ENCODE results near the gene CNTFR.
A peak's percentile ranks its signal among the peaks of the same experiment; 100 is the strongest.

Gene CNTFR

DNA sequence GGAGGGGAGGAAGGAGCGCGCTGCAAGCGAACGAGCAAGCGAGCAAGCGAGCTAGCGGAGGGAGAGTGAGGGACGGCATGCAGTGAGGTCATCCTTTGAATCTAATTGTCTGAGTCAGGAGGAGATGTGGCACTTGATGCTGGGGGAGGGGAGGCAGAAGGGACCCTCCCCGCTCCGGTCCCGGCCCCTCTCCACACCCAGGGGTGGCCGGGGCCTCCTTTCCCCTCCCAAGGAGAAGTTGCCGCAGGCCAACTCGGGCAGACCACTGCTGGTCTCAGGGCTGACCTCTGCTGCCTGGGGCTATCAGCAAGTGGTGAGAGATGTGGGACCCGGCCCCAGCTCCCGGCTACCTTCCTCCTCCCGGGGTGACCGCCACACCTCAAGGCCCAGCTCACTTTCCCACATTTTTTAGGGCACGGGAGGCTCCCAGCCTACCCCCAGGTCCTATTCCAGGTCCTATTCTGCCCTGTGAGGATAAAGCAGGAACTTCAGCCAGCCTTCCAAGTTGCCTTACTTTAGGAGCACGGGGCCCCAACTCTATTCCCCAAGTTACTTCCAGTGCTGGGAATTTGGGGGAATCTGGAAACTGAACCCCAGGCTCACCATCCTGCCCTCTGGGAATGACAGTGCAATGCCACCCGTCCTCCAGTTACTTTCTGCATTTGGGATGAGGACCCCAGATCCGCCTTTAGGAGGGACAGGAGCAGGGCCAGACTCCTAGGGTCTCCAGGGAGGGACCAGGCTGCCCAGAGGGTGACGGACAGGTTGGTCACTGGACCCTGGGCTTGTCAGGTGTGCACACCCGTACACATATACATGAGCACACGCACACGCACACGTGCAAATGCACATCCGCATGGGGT, 11.1 kb downstream of the CNTFR start:
- H3K4me3 ChIP-seq (replicated peaks; ENCODE audit: insufficient read depth, low read length), result no peak overlapping the region
- DNase-seq (ENCODE audit: low read depth in 1 of 2, low spot score in 1 of 2), result no peak
- H3K27ac ChIP-seq (replicated peaks), result no peak overlapping the region
- peaks cover 51% of the 10 kb centered on the region for H3K27me3 ChIP-seq (ENCODE audit: insufficient read depth, poor library complexity, severe bottlenecking)
- TF ChIP-seq, protein P1, sequence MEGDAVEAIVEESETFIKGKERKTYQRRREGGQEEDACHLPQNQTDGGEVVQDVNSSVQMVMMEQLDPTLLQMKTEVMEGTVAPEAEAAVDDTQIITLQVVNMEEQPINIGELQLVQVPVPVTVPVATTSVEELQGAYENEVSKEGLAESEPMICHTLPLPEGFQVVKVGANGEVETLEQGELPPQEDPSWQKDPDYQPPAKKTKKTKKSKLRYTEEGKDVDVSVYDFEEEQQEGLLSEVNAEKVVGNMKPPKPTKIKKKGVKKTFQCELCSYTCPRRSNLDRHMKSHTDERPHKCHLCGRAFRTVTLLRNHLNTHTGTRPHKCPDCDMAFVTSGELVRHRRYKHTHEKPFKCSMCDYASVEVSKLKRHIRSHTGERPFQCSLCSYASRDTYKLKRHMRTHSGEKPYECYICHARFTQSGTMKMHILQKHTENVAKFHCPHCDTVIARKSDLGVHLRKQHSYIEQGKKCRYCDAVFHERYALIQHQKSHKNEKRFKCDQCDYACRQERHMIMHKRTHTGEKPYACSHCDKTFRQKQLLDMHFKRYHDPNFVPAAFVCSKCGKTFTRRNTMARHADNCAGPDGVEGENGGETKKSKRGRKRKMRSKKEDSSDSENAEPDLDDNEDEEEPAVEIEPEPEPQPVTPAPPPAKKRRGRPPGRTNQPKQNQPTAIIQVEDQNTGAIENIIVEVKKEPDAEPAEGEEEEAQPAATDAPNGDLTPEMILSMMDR (IDR thresholded peaks at IDR 0.05; ENCODE audit: insufficient read depth, low read length), result no peak
- TF ChIP-seq POLR2AphosphoS5 (IDR thresholded peaks at IDR 0.05; ENCODE audit: low read depth), result no peak
- TF ChIP-seq, protein P2, sequence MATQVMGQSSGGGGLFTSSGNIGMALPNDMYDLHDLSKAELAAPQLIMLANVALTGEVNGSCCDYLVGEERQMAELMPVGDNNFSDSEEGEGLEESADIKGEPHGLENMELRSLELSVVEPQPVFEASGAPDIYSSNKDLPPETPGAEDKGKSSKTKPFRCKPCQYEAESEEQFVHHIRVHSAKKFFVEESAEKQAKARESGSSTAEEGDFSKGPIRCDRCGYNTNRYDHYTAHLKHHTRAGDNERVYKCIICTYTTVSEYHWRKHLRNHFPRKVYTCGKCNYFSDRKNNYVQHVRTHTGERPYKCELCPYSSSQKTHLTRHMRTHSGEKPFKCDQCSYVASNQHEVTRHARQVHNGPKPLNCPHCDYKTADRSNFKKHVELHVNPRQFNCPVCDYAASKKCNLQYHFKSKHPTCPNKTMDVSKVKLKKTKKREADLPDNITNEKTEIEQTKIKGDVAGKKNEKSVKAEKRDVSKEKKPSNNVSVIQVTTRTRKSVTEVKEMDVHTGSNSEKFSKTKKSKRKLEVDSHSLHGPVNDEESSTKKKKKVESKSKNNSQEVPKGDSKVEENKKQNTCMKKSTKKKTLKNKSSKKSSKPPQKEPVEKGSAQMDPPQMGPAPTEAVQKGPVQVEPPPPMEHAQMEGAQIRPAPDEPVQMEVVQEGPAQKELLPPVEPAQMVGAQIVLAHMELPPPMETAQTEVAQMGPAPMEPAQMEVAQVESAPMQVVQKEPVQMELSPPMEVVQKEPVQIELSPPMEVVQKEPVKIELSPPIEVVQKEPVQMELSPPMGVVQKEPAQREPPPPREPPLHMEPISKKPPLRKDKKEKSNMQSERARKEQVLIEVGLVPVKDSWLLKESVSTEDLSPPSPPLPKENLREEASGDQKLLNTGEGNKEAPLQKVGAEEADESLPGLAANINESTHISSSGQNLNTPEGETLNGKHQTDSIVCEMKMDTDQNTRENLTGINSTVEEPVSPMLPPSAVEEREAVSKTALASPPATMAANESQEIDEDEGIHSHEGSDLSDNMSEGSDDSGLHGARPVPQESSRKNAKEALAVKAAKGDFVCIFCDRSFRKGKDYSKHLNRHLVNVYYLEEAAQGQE (IDR thresholded peaks at IDR 0.05; ENCODE audit: insufficient replicate concordance, low read depth), result no peak
- no peak for TF ChIP-seq SPI1 (IDR thresholded peaks at IDR 0.05; ENCODE audit: borderline replicate concordance, low read depth)

DNA sequence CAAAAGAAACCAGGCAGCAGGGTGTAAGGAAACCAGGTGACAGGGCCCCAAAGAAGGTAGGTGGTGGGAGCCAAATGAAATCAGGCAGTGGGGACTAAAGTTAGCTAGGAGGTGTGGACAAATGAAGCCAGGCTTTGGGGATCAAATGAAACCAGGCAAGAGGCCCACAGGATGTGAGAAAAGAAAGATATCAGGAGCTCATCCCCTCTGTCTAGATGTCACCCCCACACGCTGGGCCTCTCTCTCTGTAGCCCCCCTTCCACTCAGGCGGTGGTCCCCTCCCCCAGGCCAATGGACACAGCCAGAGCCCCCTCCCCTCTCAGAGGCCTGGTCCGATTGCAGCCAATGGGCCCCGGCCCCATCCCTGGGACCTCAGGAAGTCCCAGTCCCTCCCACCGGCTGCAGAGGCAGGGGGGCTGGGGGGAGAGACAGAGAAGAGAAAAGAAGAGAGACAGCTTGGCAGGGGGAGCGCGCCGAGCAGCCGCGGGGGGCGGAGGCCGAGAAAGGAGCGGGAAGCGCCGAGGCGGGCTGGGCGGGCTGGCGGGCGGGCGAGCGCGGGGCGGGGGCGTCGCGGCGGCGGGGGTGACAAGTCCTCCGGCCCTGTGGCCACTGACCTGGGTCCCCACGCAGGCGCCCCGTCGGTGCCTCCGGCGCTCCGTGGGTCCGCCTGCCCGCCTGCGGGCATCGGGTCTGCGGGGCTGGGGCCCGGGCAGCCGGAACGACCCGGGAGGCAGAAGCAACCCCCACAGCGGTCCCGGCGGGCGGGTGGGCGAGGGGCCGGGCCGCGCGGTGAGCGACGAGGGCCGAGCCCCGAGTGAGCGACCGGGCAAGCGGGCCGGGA, 11.9 kb downstream of the CNTFR start:
- Histone ChIP-seq H3K27me3 (ENCODE audit: insufficient read depth, poor library complexity, severe bottlenecking) (peaks cover 49% of the 10 kb centered on the region), H3K4me3 (replicated peaks; ENCODE audit: insufficient read depth, low read length) (no peak overlapping the region), H3K27ac (replicated peaks) (no peak overlapping the region)
- no peak for TF ChIP-seq POLR2AphosphoS5 (IDR thresholded peaks at IDR 0.05; ENCODE audit: low read depth)
- TF ChIP-seq, protein P1 (IDR thresholded peaks at IDR 0.05; ENCODE audit: insufficient read depth, low read length), result no peak
- TF ChIP-seq, protein P2 (IDR thresholded peaks at IDR 0.05; ENCODE audit: insufficient replicate concordance, low read depth), result no peak
- TF ChIP-seq GABPA (IDR thresholded peaks at IDR 0.05; ENCODE audit: low read depth), result no peak
- TF ChIP-seq SPI1 (IDR thresholded peaks at IDR 0.05; ENCODE audit: borderline replicate concordance, low read depth), result no peak
- DNase-seq (ENCODE audit: low read depth in 1 of 2, low spot score in 1 of 2), result no peak

DNA sequence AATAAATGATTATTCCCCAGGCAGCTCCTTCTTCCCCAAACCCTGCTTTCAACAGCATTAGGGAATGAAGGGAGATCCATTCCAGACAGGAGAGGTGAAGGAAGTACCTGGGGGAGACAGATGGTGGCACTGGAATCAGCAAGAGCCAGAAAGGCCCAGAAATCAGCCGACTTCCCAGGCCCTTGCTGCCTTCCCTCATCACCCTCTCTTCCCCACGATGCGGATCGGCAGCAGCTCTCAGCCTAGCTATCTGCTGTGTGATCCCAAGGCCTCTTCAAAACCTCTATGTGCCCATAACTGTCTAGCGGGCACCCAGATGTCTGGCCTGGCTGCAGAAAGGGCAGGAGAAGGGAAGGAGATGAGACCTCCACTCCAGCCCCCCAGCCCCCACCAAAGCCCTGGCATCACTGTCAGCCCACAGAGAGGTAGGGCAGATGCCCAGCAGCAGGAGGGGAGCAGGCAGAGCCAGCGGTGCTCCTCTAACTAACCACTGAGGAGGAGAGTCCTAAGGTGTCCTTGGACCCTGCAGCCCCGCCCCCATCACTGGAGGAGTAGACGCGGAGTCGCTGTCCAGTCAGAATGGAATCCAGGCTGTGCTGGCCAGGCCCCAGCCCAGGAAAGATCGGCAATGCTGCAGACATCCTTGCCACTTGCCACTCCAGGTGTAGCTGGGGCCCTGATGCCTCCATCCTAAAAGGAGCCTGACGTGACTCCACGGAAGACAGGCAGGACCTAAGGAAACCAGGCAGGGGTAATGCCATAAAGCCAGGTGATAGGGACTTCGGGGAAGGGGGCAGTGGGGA, 12.7 kb downstream of the CNTFR start:
- Histone ChIP-seq H3K27ac (replicated peaks) (no peak overlapping the region), H3K4me3 (replicated peaks; ENCODE audit: insufficient read depth, low read length) (no peak overlapping the region), H3K27me3 (ENCODE audit: insufficient read depth, poor library complexity, severe bottlenecking) (peaks cover 47% of the 10 kb centered on the region)
- TF ChIP-seq POLR2AphosphoS5 (IDR thresholded peaks at IDR 0.05; ENCODE audit: low read depth), result no peak
- TF ChIP-seq, protein P1 (IDR thresholded peaks at IDR 0.05; ENCODE audit: insufficient read depth, low read length), result no peak
- TF ChIP-seq GABPA (IDR thresholded peaks at IDR 0.05; ENCODE audit: low read depth), result no peak
- no peak for TF ChIP-seq SPI1 (IDR thresholded peaks at IDR 0.05; ENCODE audit: borderline replicate concordance, low read depth)
- TF ChIP-seq, protein P2 (IDR thresholded peaks at IDR 0.05; ENCODE audit: insufficient replicate concordance, low read depth), result peak; percentile 20
- DNase-seq (ENCODE audit: low read depth in 1 of 2, low spot score in 1 of 2), result no peak
